Muscle layer of colon (tissue), 2 donors: ENCODE data around the gene CAMKK2.

Experiments
- H3K27ac ChIP-seq: one replicate; pipeline ENCODE4 v1.7.0; 2013; ENCODE audit warnings: low read depth, mild to moderate bottlenecking, low read length, moderate library complexity
- H3K27me3 ChIP-seq, 2 donors: one replicate each; pipeline ENCODE4 v1.7.0; 2013; ENCODE audit warnings: low read length in 2 of 2, mild to moderate bottlenecking in 2 of 2; ENCODE audit not compliant: insufficient read depth in 2 of 2, control insufficient read depth in 1 of 2
- H3K36me3 ChIP-seq: one replicate; pipeline ENCODE4 v1.7.0; 2013; ENCODE audit warnings: mild to moderate bottlenecking, low read length; ENCODE audit not compliant: insufficient read depth
- H3K4me1 ChIP-seq: one replicate; pipeline ENCODE4 v1.7.0; 2013; ENCODE audit warnings: mild to moderate bottlenecking, low read length; ENCODE audit not compliant: insufficient read depth
- H3K4me3 ChIP-seq, 2 donors: one replicate each; pipeline ENCODE4 v1.7.0; 2013; ENCODE audit warnings: low read length in 2 of 2, low read depth in 1 of 2, mild to moderate bottlenecking in 1 of 2, moderate library complexity in 1 of 2
- H3K9ac ChIP-seq: one replicate; pipeline ENCODE4 v1.7.0; 2013; ENCODE audit warnings: low read length
- H3K9me3 ChIP-seq: one replicate; pipeline ENCODE4 v1.7.0; 2013; ENCODE audit warnings: mild to moderate bottlenecking, low read length
- donor health status: abdominal sarcoma.
- donor health status: Adenocarcinoma of cecum.

CAMKK2 gene

GRCh38 chr12:121296618-121297434 is at the start of gene CAMKK2:
TSS of gene CAMKK2 (minus strand) at chr12:121296709. CDS start at chr12:121274526, 22,183 bp downstream.
- peaks cover 4% of the 10 kb centered on the region for H3K36me3 ChIP-seq
- H3K27ac ChIP-seq: peak within 1 kb of the TSS; percentile 80
- H3K4me1 ChIP-seq: peaks cover 15% of the 10 kb centered on the region
- no peaks in the 10 kb centered on the region for H3K9me3 ChIP-seq
- peak within 1 kb of the TSS; percentile 82 to 92 for H3K4me3 ChIP-seq
- no peaks in the 10 kb centered on the region for H3K27me3 ChIP-seq
- H3K9ac ChIP-seq: peak within 1 kb of the TSS; percentile 42

- Histone ChIP-seq H3K4me3 (no peak overlapping the region), H3K9me3 (no peaks in the 10 kb centered on the region), H3K4me1 (no peaks in the 10 kb centered on the region), H3K27ac (no peak overlapping the region), H3K36me3 (peaks cover 44% of the 10 kb centered on the region), H3K27me3 (no peaks in the 10 kb centered on the region), H3K9ac (no peak overlapping the region)
Observed at GRCh38 chr12:121345151-121345815, 48.8 kb upstream of the CAMKK2 start.

GRCh38 chr12:121344506-121344905 is 48.0 kb upstream of the CAMKK2 start:
- Histone ChIP-seq H3K4me3 (no peak overlapping the region), H3K9ac (no peak overlapping the region)

GRCh38 chr12:121337416-121337815 is 40.9 kb upstream of the CAMKK2 start:
- no peaks in the 10 kb centered on the region for H3K9me3 ChIP-seq
- no peak overlapping the region for H3K27ac ChIP-seq
- H3K4me1 ChIP-seq: no peaks in the 10 kb centered on the region
- no peaks in the 10 kb centered on the region for H3K27me3 ChIP-seq
- H3K9ac ChIP-seq: no peak overlapping the region
- H3K36me3 ChIP-seq: peaks cover 47% of the 10 kb centered on the region
- H3K4me3 ChIP-seq: no peak overlapping the region

More at GRCh38 chr12:121344506-121344905, 48.0 kb upstream of the CAMKK2 start:
- H3K36me3 ChIP-seq: peaks cover 47% of the 10 kb centered on the region
- no peaks in the 10 kb centered on the region for H3K27me3 ChIP-seq
- no peak overlapping the region for H3K27ac ChIP-seq
- no peaks in the 10 kb centered on the region for H3K4me1 ChIP-seq
- H3K9me3 ChIP-seq: no peaks in the 10 kb centered on the region

- no peaks in the 10 kb centered on the region for H3K4me1 ChIP-seq
- no peak overlapping the region for H3K9ac ChIP-seq
- H3K27ac ChIP-seq: no peak overlapping the region
- peaks cover 58% of the 10 kb centered on the region for H3K36me3 ChIP-seq
- no peaks in the 10 kb centered on the region for H3K9me3 ChIP-seq
- no peak overlapping the region for H3K4me3 ChIP-seq
- no peaks in the 10 kb centered on the region for H3K27me3 ChIP-seq
Observed at GRCh38 chr12:121334513-121335343, 38.2 kb upstream of the CAMKK2 start.

- no peaks in the 10 kb centered on the region for H3K27me3 ChIP-seq
- H3K4me3 ChIP-seq: no peak overlapping the region
- H3K36me3 ChIP-seq: peaks cover 61% of the 10 kb centered on the region
- no peaks in the 10 kb centered on the region for H3K9me3 ChIP-seq
- H3K4me1 ChIP-seq: no peaks in the 10 kb centered on the region
- no peak overlapping the region for H3K9ac ChIP-seq
- H3K27ac ChIP-seq: no peak overlapping the region
Observed at GRCh38 chr12:121333747-121334146, 37.2 kb upstream of the CAMKK2 start.

- H3K4me3 ChIP-seq: no peak overlapping the region
- no peak overlapping the region for H3K27ac ChIP-seq
- no peaks in the 10 kb centered on the region for H3K9me3 ChIP-seq
- H3K4me1 ChIP-seq: no peaks in the 10 kb centered on the region
- no peaks in the 10 kb centered on the region for H3K27me3 ChIP-seq
- peaks cover 72% of the 10 kb centered on the region for H3K36me3 ChIP-seq
- H3K9ac ChIP-seq: no peak overlapping the region
Observed at GRCh38 chr12:121331248-121331647, 34.7 kb upstream of the CAMKK2 start.

- Histone ChIP-seq H3K9ac (no peak overlapping the region), H3K27ac (no peak overlapping the region), H3K9me3 (no peaks in the 10 kb centered on the region), H3K36me3 (peaks cover 71% of the 10 kb centered on the region), H3K4me1 (no peaks in the 10 kb centered on the region), H3K4me3 (no peak overlapping the region), H3K27me3 (no peaks in the 10 kb centered on the region)
Observed at GRCh38 chr12:121330692-121331091, 34.2 kb upstream of the CAMKK2 start.

GRCh38 chr12:121330195-121330594 is 33.7 kb upstream of the CAMKK2 start:
- Histone ChIP-seq H3K36me3 (peaks cover 66% of the 10 kb centered on the region), H3K27me3 (no peaks in the 10 kb centered on the region), H3K4me3 (no peak overlapping the region), H3K9ac (no peak overlapping the region), H3K9me3 (no peaks in the 10 kb centered on the region), H3K27ac (no peak overlapping the region), H3K4me1 (no peaks in the 10 kb centered on the region)

- Histone ChIP-seq H3K27ac (no peak overlapping the region), H3K9me3 (no peaks in the 10 kb centered on the region), H3K9ac (no peak overlapping the region), H3K27me3 (no peaks in the 10 kb centered on the region), H3K4me1 (no peaks in the 10 kb centered on the region), H3K4me3 (no peak overlapping the region), H3K36me3 (peaks cover 65% of the 10 kb centered on the region)
Observed at GRCh38 chr12:121328620-121329019, 32.1 kb upstream of the CAMKK2 start.

- no peaks in the 10 kb centered on the region for H3K4me1 ChIP-seq
- H3K9me3 ChIP-seq: no peaks in the 10 kb centered on the region
- peaks cover 62% of the 10 kb centered on the region for H3K36me3 ChIP-seq
- H3K27me3 ChIP-seq: no peaks in the 10 kb centered on the region
- H3K27ac ChIP-seq: no peak overlapping the region
- H3K4me3 ChIP-seq: no peak overlapping the region
- H3K9ac ChIP-seq: no peak overlapping the region
Observed at GRCh38 chr12:121326996-121327674, 30.6 kb upstream of the CAMKK2 start.
